Type B pancreatic cell (in vitro differentiated cells): ENCODE measurements around the gene GGACT. TPM values are rescaled to one million over a fixed set of nuclear protein-coding genes. Genes with fewer than 3 reads are reported as not detected.
"Not testable (repeated sequence)": the region's sequence is repeated elsewhere in the genome, so short reads cannot be mapped to it uniquely, and the experiment has no call there.

ENCODE experiments used
- DNase-seq: peaks from one replicate; pipeline ENCODE4 v3.0.0; 2021; ENCODE audit warnings: mixed read lengths; ENCODE audit not compliant: unreplicated experiment; ENCODE audit errors: extremely low spot score
- H3K27ac Mint-ChIP-seq: 2 replicates; pipeline ENCODE4 v1.8.0; 2021; ENCODE audit warnings: mild to moderate bottlenecking, mixed read lengths
- H3K27me3 Mint-ChIP-seq: 2 replicates; pipeline ENCODE4 v1.8.0; 2021; ENCODE audit warnings: mixed read lengths
- H3K36me3 Mint-ChIP-seq: 2 replicates; pipeline ENCODE4 v1.8.0; 2021; ENCODE audit warnings: mixed read lengths
- H3K4me1 Mint-ChIP-seq: one replicate; pipeline ENCODE4 v1.8.0; 2021; ENCODE audit warnings: mixed read lengths; ENCODE audit not compliant: unreplicated experiment
- H3K4me3 Mint-ChIP-seq: 2 replicates; pipeline ENCODE4 v1.8.0; 2021; ENCODE audit warnings: mild to moderate bottlenecking, mixed read lengths
- H3K9me3 Mint-ChIP-seq: 2 replicates; pipeline ENCODE4 v1.8.0; 2021; ENCODE audit warnings: mixed read lengths
- CTCF ChIP-seq: fragments of 200-600 bp; sonication (generic); conservative IDR thresholded peaks from 2 replicates; pipeline ENCODE4 v1.5.0; 2021; ENCODE audit warnings: antibody characterized with exemption, mild to moderate bottlenecking
- total RNA-seq: library from RNA; stranded (reverse); gene quantifications from 2 replicates; pipeline ENCODE4 v1.2.1, GENCODE V29; 2021; ENCODE audit warnings: low replicate concordance

GGACT gene
- total RNA-seq, 1 donor from 2014 or later = 5.9 TPM

DNA sequence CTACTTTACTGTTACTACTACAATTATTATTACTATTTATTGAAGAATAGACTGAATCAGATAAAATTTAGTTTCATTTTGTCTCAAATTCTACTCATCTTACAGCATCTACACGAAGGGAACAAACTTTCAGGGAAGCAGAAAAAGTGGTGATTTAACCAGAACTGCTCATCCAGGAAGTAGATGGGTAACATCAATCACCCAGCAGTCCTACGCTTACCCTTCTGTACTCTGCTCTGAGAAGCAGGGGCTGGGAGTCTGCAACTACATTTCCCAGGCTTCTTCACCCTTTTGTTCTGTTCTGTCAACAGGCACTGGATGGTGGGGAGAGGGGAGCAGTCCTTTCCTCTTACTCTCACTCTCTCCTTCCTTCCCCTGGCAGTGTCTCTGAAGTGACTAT lies 31.4 kb upstream of the GGACT start:
- H3K4me1 Mint-ChIP-seq = no peaks in the 10 kb centered on the region
- H3K4me3 Mint-ChIP-seq = no peak overlapping the region
- H3K27me3 Mint-ChIP-seq = no peaks in the 10 kb centered on the region
- DNase-seq = no peak
- H3K36me3 Mint-ChIP-seq = peaks cover 44% of the 10 kb centered on the region
- peaks cover 11% of the 10 kb centered on the region for H3K9me3 Mint-ChIP-seq
- H3K27ac Mint-ChIP-seq = no peak overlapping the region
- no peak for TF ChIP-seq CTCF

DNA sequence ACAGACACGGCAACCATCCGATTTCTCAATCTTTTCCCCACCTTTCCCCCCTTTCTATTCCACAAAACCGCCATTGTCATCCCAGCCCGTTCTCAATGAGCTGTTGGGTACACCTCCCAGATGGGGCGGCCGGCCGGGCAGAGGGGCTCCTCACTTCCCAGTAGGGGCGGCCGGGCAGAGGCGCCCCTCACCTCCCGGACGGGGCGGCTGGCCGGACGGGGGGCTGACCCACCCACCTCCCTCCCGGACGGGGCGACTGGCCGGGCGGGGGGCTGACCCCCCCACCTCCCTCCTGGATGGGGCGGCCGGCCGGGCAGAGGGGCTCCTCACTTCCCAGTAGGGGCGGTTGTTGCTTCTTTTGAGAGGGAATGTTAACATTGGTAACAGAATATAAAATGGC lies 30.3 kb upstream of the GGACT start:
- H3K4me3 Mint-ChIP-seq, H3K27me3 Mint-ChIP-seq, H3K4me1 Mint-ChIP-seq, DNase-seq, H3K27ac Mint-ChIP-seq: not testable (repeated sequence)
- H3K36me3 Mint-ChIP-seq = peaks cover 37% of the 10 kb centered on the region
- H3K9me3 Mint-ChIP-seq = peaks cover 11% of the 10 kb centered on the region

DNA sequence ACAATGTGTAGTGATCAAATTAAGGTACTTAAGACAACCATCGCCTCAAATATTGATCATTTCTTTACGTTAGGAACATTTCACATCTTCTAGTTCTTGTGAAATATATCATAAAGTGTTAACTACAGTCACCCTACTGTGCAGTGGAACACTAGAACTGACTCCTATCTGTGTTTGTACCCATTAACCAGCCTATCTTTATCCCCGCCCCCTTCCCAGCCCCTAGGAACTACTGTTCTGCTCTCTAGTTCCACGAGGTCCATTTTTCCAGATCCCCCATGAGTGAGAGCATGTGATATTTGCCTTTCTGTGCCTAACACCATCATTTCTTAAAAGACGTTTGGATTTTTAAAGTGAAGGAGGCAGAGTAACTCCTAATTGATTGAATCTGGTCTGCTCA lies 24.4 kb upstream of the GGACT start:
- H3K4me3 Mint-ChIP-seq = no peak overlapping the region
- no peak overlapping the region for H3K27ac Mint-ChIP-seq
- peaks cover 10% of the 10 kb centered on the region for H3K9me3 Mint-ChIP-seq
- DNase-seq = no peak
- H3K4me1 Mint-ChIP-seq = peaks cover 12% of the 10 kb centered on the region
- no peaks in the 10 kb centered on the region for H3K27me3 Mint-ChIP-seq
- peaks cover 27% of the 10 kb centered on the region for H3K36me3 Mint-ChIP-seq
- no peak for TF ChIP-seq CTCF

DNA sequence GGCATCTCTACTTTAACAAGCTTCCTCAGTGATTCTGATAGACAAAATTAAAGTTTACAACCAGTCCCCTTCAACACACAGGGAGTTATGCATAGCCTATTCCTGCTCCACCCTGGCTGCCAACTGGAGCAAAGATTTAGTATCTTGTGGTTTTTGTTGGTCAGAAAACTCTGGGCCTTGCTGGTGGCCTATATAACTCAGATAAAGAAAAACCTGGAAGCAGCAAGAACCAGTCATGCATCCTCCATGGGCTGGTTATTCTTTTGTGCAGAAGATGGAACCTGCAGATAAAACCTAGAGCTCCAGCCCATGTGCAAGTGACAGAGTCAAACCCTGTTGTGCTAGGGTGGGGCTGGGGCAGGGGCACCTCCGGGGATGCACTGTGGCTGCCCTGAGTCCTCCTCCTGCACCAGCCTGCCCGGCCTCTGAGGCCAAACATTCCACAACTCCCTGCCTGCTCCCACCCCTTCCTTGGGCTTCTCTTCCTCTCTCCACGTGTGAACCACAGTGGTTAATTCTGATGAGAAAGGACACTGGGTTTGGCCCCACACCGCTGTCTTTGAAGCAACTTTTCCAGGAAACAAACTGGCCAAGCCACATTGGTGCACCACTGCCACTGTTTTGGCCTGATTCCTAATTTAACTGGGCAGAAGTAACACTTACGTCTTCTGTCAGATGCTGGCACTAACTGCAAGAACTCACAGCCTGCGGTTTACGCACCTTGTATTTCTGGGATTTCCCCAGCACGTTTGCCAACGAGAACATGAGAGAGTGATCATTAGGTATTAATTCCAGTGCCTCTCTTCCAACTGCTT lies 23.3 kb upstream of the GGACT start:
- no peak for TF ChIP-seq CTCF
- Mint-ChIP-seq H3K9me3 (peaks cover 4% of the 10 kb centered on the region), H3K4me1 (peaks cover 13% of the 10 kb centered on the region), H3K27me3 (no peaks in the 10 kb centered on the region), H3K36me3 (peaks cover 32% of the 10 kb centered on the region), H3K27ac (no peak overlapping the region), H3K4me3 (no peak overlapping the region)
- no peak for DNase-seq

- no peak for TF ChIP-seq CTCF
- Mint-ChIP-seq H3K27ac (no peak overlapping the region), H3K27me3 (no peaks in the 10 kb centered on the region), H3K36me3 (peaks cover 33% of the 10 kb centered on the region), H3K4me3 (no peak overlapping the region), H3K4me1 (peaks cover 13% of the 10 kb centered on the region), H3K9me3 (no peaks in the 10 kb centered on the region)
- DNase-seq = no peak
Measured at GRCh38 chr13:100610391-100611347, 22.1 kb upstream of the GGACT start.

DNA sequence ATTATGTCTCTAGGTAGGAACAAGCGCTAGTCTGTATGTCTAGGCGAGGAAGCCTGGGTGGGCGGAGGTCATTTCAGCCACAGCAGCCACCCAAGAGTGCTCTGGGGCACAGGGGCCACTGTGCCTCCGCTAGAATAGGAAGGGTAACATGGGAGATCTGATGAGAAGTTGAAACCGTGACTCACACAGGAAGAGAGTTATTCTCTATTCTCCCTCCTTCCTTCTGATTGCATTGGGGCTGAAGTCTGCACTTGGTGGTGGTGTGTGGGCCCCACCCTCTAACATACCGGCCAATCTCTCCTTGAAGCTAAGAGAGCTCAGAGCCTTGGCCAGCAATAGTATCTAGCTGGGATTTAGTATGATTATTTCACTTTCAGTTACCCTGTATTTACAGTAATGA lies 20.3 kb upstream of the GGACT start:
- Mint-ChIP-seq H3K4me3 (no peak overlapping the region), H3K9me3 (no peaks in the 10 kb centered on the region), H3K27me3 (no peaks in the 10 kb centered on the region), H3K36me3 (peaks cover 43% of the 10 kb centered on the region), H3K4me1 (peaks cover 16% of the 10 kb centered on the region), H3K27ac (peak overlapping the region; percentile 16)
- no peak for TF ChIP-seq CTCF
- DNase-seq = no peak
